ENCODE measurements around the gene TSPAN14. TPM values are rescaled to one million over a fixed set of nuclear protein-coding genes. Genes with fewer than 3 reads are reported as not detected.

Gene TSPAN14
- total and polyA plus RNA-seq, 2 of the 13 experiments (the other 11 are each of a cell fraction or from before 2014, with no cell fraction given) = 24.1 to 80.6 TPM

GRCh38 chr10:80407812-80408241, 46.3 kb upstream of the TSPAN14 start (continued):
- no peak for TF ChIP-seq ZBTB26 (CRISPR knock-in tag; IDR thresholded peaks at IDR 0.05; ENCODE audit: borderline replicate concordance)
- TF ChIP-seq ZIK1 (CRISPR knock-in tag; IDR thresholded peaks at IDR 0.05; ENCODE audit: borderline replicate concordance, low read depth) = peak; percentile 14; the same call in 1 of the 2 replicates
- TF ChIP-seq GZF1 (CRISPR knock-in tag; IDR thresholded peaks at IDR 0.05) = no peak
- TF ChIP-seq ZNF451 (CRISPR knock-in tag; IDR thresholded peaks at IDR 0.05) = 0 out of 2 replicates have a peak, but pooled peaks have one; percentile 10
- TF ChIP-seq ZNF335 (CRISPR knock-in tag; IDR thresholded peaks at IDR 0.05) = 0 out of 2 replicates have a peak, but pooled peaks have one; percentile 10
- TF ChIP-seq ZNF501 (CRISPR knock-in tag; IDR thresholded peaks at IDR 0.05) = peak; percentile 4; the same call in 1 of the 2 replicates
- TF ChIP-seq NFKBIZ (CRISPR knock-in tag; IDR thresholded peaks at IDR 0.05) = no peak; the same call in 1 of the 2 replicates
- TF ChIP-seq GATAD2A (CRISPR knock-in tag; IDR thresholded peaks at IDR 0.05) = peak; percentile 33; the same call in 1 of the 2 replicates
- 0 out of 2 replicates have a peak, but pooled peaks have one; percentile 43 for TF ChIP-seq ATF6 (CRISPR knock-in tag; conservative IDR thresholded peaks at IDR 0.05)
- TF ChIP-seq TGIF2 (CRISPR knock-in tag; IDR thresholded peaks at IDR 0.05) = peak; percentile 31; the same call in 1 of the 2 replicates
- no peak for TF ChIP-seq ARNT2 (CRISPR knock-in tag; IDR thresholded peaks at IDR 0.05; ENCODE audit: low read depth)
- no peak; the same call in 1 of the 2 replicates for TF ChIP-seq ZBTB10 (CRISPR knock-in tag; IDR thresholded peaks at IDR 0.05; ENCODE audit: borderline replicate concordance)
- no peak for TF ChIP-seq ZNF687 (CRISPR knock-in tag; IDR thresholded peaks at IDR 0.05)
- 0 out of 2 replicates have a peak, but pooled peaks have one; percentile 15 for TF ChIP-seq RFXAP (CRISPR knock-in tag; IDR thresholded peaks at IDR 0.05; ENCODE audit: borderline replicate concordance)
- 0 out of 2 replicates have a peak, but pooled peaks have one; percentile 82 for TF ChIP-seq ATF5 (CRISPR knock-in tag; IDR thresholded peaks at IDR 0.05; ENCODE audit: low read depth)
- no peak for TF ChIP-seq MTF1 (CRISPR knock-in tag; IDR thresholded peaks at IDR 0.05)
- no peak for TF ChIP-seq GLMP (CRISPR knock-in tag; IDR thresholded peaks at IDR 0.05; ENCODE audit: borderline replicate concordance)
